Measurements from ENCODE around the gene PPA1. TPM values are rescaled to one million over a fixed set of nuclear protein-coding genes. Genes with fewer than 3 reads are reported as not detected.

PPA1 gene
- total RNA-seq, 1 donor: 219 TPM

DNA sequence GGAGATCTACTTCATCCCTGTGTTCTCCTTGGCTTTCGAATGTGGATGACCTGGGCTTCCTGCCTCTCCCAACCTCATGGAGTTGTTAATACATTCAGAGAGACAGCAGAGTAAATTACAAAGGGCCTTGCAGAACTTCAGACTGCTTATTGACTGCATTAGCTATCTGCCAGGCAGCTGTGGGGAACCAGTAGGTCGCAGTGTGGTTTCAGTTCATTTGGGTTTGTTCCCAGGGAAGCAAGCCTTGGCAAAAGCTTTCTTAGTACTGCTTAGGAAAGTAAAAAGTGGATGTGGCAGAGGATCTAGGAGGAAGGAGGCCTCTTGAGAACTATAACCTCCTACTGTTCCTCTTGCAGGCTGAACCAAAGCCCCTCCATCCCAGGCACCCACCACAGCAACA, 41.4 kb upstream of the PPA1 start:
- H3K79me2 ChIP-seq (ENCODE audit: insufficient read depth, low read length): no peaks in the 10 kb centered on the region
- TF ChIP-seq, protein P1, sequence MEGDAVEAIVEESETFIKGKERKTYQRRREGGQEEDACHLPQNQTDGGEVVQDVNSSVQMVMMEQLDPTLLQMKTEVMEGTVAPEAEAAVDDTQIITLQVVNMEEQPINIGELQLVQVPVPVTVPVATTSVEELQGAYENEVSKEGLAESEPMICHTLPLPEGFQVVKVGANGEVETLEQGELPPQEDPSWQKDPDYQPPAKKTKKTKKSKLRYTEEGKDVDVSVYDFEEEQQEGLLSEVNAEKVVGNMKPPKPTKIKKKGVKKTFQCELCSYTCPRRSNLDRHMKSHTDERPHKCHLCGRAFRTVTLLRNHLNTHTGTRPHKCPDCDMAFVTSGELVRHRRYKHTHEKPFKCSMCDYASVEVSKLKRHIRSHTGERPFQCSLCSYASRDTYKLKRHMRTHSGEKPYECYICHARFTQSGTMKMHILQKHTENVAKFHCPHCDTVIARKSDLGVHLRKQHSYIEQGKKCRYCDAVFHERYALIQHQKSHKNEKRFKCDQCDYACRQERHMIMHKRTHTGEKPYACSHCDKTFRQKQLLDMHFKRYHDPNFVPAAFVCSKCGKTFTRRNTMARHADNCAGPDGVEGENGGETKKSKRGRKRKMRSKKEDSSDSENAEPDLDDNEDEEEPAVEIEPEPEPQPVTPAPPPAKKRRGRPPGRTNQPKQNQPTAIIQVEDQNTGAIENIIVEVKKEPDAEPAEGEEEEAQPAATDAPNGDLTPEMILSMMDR (IDR thresholded peaks at IDR 0.05; ENCODE audit: extremely low read depth, low read depth, low read length): no peak
- no peaks in the 10 kb centered on the region for H4K20me1 ChIP-seq (ENCODE audit: insufficient read depth, low read length)
- peaks cover 13% of the 10 kb centered on the region for H3K27me3 ChIP-seq (ENCODE audit: insufficient read depth, low read length)
- H2AFZ ChIP-seq (ENCODE audit: low read length): peak overlapping the region; percentile 29
- no peak overlapping the region for H3K27ac ChIP-seq (ENCODE audit: low read depth, low read length)
- peaks cover 7% of the 10 kb centered on the region for H3K4me1 ChIP-seq (ENCODE audit: insufficient read depth, low read length)
- no peak overlapping the region for H3K4me3 ChIP-seq (ENCODE audit: insufficient read depth, low read length)
- no peaks in the 10 kb centered on the region for H3K36me3 ChIP-seq (ENCODE audit: insufficient read depth, low read length)
- DNase-seq (ENCODE audit: insufficient read length, low spot score, missing footprints): peak; percentile 89
- H3K9me3 ChIP-seq (ENCODE audit: low read depth, low read length): no peaks in the 10 kb centered on the region
- H3K4me2 ChIP-seq (ENCODE audit: insufficient read depth, low read length): no peak overlapping the region

DNA sequence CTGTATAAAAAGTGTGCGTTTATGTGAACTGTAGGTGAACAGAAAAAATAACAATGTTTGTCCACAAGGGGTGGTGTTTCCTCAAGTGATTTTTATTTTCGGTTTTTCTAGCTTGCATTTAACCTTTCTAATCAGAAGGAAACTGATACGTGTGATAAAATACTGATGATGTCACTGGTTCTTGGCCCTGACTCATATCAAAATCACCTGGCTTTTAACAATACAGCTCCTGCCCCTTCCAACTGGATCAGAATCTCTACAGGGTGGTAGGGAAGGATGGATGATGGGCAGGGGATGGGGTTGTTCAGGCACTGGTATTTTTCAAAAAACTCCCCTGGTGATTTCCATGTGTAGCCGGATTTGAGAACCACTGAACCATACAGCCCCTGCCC, 39.7 kb upstream of the PPA1 start:
- peaks cover 16% of the 10 kb centered on the region for H3K27me3 ChIP-seq (ENCODE audit: insufficient read depth, low read length)
- no peak overlapping the region for H3K4me3 ChIP-seq (ENCODE audit: insufficient read depth, low read length)
- H3K4me1 ChIP-seq (ENCODE audit: insufficient read depth, low read length): peaks cover 12% of the 10 kb centered on the region
- no peaks in the 10 kb centered on the region for H3K9me3 ChIP-seq (ENCODE audit: low read depth, low read length)
- H3K36me3 ChIP-seq (ENCODE audit: insufficient read depth, low read length): no peaks in the 10 kb centered on the region
- no peak overlapping the region for H3K4me2 ChIP-seq (ENCODE audit: insufficient read depth, low read length)
- no peaks in the 10 kb centered on the region for H3K79me2 ChIP-seq (ENCODE audit: insufficient read depth, low read length)
- TF ChIP-seq, protein P1 (IDR thresholded peaks at IDR 0.05; ENCODE audit: extremely low read depth, low read depth, low read length): peak; percentile 60
- no peak for DNase-seq (ENCODE audit: insufficient read length, low spot score, missing footprints)
- no peaks in the 10 kb centered on the region for H4K20me1 ChIP-seq (ENCODE audit: insufficient read depth, low read length)
- H3K27ac ChIP-seq (ENCODE audit: low read depth, low read length): no peak overlapping the region
- H2AFZ ChIP-seq (ENCODE audit: low read length): no peak overlapping the region

DNA sequence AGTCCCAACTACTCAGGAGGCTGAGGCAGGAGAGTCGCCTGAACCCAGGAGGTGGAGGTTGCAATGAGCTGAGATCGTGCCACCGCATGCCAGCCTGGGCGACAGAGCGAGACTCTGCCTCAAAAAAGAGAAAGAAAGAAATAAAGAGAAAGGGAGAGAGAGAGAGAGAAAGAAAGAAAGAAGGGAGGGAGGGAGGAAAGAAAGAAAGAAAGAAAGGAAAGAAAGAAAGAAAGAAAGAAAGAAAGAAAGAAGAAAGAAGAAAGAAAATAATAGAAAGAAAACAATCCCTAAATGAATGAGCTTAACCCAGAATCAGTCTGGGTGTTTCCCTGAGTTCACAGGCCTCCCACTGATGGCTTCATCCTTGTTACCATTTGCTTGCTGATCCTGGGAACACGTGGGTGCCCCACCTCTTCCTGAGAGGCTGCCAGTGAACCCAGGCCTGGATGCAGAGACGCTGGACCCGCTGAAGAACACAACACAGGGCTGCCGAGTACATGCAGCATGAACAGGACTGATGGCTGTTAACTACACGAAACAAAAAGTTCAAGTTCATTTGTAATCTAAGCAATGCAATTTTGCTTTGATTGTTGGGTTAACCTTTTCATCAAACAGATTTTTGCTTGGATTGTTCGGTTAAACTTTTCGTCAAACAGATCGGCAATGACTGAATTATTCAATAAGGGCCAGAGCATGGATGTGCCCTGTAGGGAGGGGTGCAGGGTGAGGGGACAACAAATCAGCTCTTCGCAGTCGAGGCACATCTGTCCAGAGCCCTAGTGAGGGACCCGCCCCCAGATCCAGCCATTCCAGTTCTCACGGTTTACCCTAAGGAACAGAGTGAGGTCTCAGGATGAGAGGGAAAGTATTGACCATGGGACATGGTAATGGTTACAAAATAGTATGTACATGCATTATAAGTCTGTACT, 39.0 kb upstream of the PPA1 start:
- H3K79me2 ChIP-seq (ENCODE audit: insufficient read depth, low read length): no peaks in the 10 kb centered on the region
- H3K4me3 ChIP-seq (ENCODE audit: insufficient read depth, low read length): no peak overlapping the region
- H3K4me2 ChIP-seq (ENCODE audit: insufficient read depth, low read length): no peak overlapping the region
- TF ChIP-seq, protein P1 (IDR thresholded peaks at IDR 0.05; ENCODE audit: extremely low read depth, low read depth, low read length): no peak
- H2AFZ ChIP-seq (ENCODE audit: low read length): no peak overlapping the region
- peaks cover 17% of the 10 kb centered on the region for H3K4me1 ChIP-seq (ENCODE audit: insufficient read depth, low read length)
- peaks cover 16% of the 10 kb centered on the region for H3K27me3 ChIP-seq (ENCODE audit: insufficient read depth, low read length)
- no peak for DNase-seq (ENCODE audit: insufficient read length, low spot score, missing footprints)
- no peaks in the 10 kb centered on the region for H3K36me3 ChIP-seq (ENCODE audit: insufficient read depth, low read length)
- H3K27ac ChIP-seq (ENCODE audit: low read depth, low read length): no peak overlapping the region
- no peaks in the 10 kb centered on the region for H4K20me1 ChIP-seq (ENCODE audit: insufficient read depth, low read length)
- H3K9me3 ChIP-seq (ENCODE audit: low read depth, low read length): no peaks in the 10 kb centered on the region

DNA sequence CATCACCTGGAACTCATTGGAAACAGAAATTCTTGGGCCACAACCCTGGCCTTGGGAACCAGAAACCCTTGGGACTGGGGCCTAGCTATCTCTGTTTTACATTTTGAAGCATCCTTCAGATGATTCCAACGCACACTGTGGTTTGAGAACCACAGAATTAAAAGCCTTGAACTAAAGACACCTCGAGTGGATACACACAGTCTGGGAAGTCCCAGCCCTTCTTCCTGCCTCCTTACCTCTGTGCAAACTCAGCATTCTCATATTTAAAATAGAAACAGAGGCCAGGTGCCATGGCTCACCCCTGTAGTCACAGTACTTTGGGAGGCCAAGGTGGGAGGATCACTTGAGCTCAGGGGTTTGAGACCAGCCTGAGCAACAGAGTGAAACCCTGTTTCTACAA, 37.7 kb upstream of the PPA1 start:
- Histone ChIP-seq H2AFZ (ENCODE audit: low read length) (no peak overlapping the region), H3K27me3 (ENCODE audit: insufficient read depth, low read length) (peaks cover 11% of the 10 kb centered on the region), H3K4me2 (ENCODE audit: insufficient read depth, low read length) (no peak overlapping the region), H4K20me1 (ENCODE audit: insufficient read depth, low read length) (no peaks in the 10 kb centered on the region), H3K4me1 (ENCODE audit: insufficient read depth, low read length) (peaks cover 27% of the 10 kb centered on the region), H3K9me3 (ENCODE audit: low read depth, low read length) (no peaks in the 10 kb centered on the region), H3K36me3 (ENCODE audit: insufficient read depth, low read length) (no peaks in the 10 kb centered on the region), H3K27ac (ENCODE audit: low read depth, low read length) (no peak overlapping the region), H3K79me2 (ENCODE audit: insufficient read depth, low read length) (no peaks in the 10 kb centered on the region), H3K4me3 (ENCODE audit: insufficient read depth, low read length) (no peak overlapping the region)
- TF ChIP-seq, protein P1 (IDR thresholded peaks at IDR 0.05; ENCODE audit: extremely low read depth, low read depth, low read length): no peak
- no peak for DNase-seq (ENCODE audit: insufficient read length, low spot score, missing footprints)
